HG03039 (cell line): Measurements from ENCODE around the gene CBX1.
"Not testable (repeated sequence)": the region's sequence is repeated elsewhere in the genome, so short reads cannot be mapped to it uniquely, and the experiment has no call there.

Experiments
- ATAC-seq: cut with Tn5 transposase; IDR thresholded peaks from one replicate; pipeline ENCODE4 v1.9.1; 2021; ENCODE audit warnings: mild to moderate bottlenecking, moderate library complexity; ENCODE audit not compliant: unreplicated experiment

Gene CBX1

DNA sequence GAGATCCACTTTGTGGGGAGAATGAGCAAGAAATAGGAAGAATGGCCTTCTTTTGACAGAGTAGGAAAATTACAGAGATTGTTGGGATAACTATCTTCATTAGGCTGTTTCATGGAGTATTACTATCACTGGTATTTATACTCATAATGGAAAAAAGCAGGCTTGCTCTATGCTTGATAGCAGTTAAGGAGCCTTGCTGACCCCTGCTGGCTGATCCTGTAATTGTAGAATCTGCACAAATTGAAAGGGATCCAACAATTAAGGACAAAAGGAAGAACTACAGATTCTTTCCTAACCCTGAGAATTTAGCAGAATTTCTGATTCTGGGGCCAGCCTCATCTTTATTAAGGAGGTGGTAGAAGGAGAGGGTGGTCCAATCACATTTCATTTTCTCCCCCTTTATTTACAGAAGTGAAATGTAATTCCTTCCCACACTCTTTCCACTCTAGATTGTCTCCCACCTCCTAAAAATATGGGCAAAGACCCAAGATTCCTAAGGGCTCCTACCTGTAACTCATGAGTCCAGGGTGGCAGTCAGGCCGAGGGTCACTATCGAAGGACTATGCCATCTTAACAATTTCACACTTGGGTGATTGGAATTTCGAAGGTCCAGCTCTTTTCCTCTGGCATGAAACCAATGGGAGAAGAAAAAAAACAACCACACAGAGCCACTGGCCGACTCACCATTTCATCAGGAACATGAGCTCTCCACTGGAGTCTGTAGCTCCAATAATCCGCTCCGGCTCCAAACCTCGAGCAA, 26.8 kb downstream of the CBX1 start:
- ATAC-seq, result no peak

- not testable (repeated sequence) for ATAC-seq
Measured at GRCh38 chr17:48073566-48074094, 27.6 kb downstream of the CBX1 start.

GRCh38 chr17:48072811-48073210, 28.5 kb downstream of the CBX1 start:
- not testable (repeated sequence) for ATAC-seq

DNA sequence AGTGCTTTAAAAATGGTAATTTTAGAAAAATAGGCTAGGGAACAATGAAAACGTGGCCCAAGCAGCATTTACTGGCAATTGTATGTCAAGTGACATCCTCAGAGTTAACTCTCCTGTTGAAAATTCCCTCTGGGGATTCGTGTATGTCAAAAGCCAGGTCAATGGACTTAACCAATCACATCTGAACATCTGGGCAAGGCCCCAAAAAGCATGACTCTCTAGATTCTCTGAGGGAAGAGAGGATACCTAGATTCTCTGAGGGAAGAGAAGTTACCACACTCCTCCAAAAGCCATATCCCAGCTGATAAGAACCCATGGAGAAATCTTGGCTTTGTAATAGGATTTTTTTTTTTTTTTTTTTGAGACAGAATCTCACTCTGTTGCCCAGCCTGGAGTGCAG, 29.6 kb downstream of the CBX1 start:
- no peak for ATAC-seq

GRCh38 chr17:48070195-48070594, 31.1 kb downstream of the CBX1 start:
- ATAC-seq, result no peak

GRCh38 chr17:48068491-48068961, 32.8 kb downstream of the CBX1 start:
- no peak for ATAC-seq

DNA sequence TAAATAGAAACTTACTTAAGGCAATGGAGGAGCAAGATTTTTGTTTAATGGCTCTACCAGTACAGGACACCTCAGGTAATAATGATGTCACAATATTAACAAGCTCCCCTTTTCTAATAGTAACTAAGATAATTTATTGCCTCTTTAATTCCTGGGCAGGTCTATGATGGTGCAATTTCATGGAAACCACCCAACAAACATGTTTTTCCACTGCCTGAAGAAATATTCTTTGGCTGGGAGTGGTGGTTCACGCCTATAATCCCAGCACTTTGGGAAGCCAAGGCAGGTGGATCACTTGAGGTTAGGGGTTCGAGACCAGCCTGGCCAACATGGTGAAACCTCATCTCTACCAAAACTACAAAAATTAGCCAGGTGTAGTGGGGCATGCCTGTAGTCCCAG, 33.5 kb downstream of the CBX1 start:
- not testable (repeated sequence) for ATAC-seq

DNA sequence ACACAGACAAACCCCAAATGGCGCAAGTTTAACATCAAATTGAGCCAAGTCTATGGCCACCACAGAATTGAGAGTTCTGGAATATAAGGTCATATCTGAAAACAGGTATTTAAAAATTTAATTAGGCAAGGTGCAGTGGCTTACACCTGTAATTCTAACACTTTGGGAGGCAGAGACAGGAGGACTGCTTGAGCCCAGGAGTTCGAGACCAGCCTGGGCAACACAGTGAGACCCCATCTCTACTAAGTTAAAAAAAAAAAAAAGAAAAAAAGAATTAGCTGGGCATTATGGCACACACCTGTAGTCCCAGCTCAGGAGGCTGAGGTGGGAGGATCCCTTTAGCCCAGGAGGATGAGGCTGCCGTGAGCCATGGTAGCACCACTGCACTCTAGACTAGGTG, 34.0 kb downstream of the CBX1 start:
- no peak for ATAC-seq

- no peak for ATAC-seq
Measured at GRCh38 chr17:48066656-48067055, 34.6 kb downstream of the CBX1 start.

GRCh38 chr17:48066192-48066591, 35.1 kb downstream of the CBX1 start:
- no peak for ATAC-seq

DNA sequence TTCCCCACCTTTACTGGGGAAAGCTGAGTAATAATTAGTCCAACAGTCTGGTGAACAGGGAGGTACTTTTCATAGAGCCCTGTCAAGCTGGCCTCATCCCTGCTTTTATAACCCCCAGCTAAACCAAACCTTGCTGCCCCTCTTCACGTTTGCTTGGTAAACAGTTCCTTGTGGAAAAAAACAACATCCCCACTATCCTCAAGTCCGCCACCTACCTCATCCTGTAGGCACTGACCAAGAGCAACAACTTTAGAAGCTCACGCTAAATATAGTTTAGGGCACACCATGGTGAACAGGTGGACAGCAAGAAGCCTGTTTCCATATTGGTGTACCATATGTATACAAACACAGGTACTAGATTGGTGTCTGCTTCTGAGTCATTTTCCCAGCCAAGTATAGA, 36.6 kb downstream of the CBX1 start:
- no peak for ATAC-seq

DNA sequence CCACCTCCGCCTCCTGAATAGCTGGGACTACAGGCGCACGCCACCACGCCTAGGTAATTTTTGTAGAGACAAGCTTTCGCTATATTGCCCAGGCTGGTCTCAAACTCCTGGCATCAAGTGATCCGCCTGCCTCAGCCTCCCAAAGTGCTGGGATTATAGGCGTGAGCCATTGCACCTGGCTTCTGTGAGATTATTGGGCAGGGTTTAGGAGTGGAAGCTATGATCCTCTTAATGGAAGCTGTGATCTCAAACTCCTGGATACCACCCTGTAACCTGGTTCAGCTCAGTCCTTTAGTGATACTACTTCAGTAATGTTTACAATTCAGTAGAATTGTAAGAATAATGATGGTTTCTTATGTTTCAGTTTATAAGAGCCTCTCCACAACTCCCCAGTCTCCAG, 39.0 kb downstream of the CBX1 start:
- ATAC-seq, result no peak

GRCh38 chr17:48060249-48060648, 41.0 kb downstream of the CBX1 start:
- no peak for ATAC-seq

DNA sequence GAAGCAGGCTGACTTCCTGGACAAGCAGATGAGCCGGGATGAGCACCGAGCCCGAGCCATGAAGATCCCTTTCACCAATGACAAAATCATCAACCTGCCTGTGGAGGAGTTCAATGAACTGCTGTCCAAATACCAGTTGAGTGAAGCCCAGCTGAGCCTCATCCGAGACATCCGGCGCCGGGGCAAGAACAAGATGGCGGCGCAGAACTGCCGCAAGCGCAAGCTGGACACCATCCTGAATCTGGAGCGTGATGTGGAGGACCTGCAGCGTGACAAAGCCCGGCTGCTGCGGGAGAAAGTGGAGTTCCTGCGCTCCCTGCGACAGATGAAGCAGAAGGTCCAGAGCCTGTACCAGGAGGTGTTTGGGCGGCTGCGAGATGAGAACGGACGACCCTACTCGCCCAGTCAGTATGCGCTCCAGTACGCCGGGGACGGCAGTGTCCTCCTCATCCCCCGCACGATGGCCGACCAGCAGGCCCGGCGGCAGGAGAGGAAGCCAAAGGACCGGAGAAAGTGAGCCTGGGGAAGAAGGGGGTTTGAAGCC, 42.1 kb downstream of the CBX1 start:
- ATAC-seq, result no peak

DNA sequence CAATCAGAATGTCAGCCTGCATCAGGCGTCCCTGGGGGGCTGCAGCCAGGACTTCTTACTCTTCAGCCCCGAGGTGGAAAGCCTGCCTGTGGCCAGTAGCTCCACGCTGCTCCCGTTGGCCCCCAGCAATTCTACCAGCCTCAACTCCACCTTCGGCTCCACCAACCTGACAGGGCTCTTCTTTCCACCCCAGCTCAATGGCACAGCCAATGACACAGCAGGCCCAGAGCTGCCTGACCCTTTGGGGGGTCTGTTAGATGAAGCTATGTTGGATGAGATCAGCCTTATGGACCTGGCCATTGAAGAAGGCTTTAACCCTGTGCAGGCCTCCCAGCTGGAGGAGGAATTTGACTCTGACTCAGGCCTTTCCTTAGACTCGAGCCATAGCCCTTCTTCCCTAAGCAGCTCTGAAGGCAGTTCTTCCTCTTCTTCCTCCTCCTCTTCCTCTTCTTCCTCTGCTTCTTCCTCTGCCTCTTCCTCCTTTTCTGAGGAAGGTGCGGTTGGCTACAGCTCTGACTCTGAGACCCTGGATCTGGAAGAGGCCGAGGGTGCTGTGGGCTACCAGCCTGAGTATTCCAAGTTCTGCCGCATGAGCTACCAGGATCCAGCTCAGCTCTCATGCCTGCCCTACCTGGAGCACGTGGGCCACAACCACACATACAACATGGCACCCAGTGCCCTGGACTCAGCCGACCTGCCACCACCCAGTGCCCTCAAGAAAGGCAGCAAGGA, 42.7 kb downstream of the CBX1 start:
- ATAC-seq, result no peak

DNA sequence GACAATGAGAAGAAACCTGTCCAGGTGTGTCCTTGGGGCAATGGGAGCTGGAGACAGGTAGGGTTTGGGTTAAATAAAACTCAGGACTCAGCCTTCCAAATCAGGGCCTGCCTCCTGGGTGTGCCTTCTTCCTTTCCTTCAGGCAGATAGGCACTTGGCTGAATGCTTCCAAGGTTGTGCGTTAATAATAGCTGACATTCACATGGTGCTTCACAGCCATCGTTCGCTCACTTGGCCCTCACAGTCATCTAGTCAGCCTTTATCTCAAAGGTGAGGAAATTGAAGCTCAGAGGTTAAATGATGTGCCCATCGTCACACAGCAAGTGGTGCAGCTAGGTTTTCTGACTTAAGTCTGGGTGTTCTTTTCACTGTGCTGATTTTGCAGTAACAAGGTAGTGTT, 43.7 kb downstream of the CBX1 start:
- ATAC-seq, result no peak

DNA sequence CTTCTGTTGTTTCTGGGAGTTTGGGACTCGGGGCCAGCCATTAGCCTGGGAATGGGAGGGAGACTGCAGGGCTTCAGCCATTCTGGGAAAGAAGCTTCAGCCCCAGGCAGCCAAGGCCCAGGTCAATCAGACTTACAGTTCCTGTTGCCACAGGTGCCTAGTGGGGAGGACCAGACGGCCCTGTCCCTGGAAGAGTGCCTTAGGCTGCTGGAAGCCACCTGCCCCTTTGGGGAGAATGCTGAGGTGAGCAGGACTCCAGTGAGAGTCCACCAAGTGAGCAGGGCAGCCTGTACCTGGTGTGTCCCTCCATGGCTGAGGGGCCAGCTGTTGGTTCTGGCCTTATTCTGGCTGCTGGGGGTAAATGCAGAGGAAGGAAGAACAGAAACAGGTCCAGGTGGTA, 44.4 kb downstream of the CBX1 start:
- no peak for ATAC-seq

DNA sequence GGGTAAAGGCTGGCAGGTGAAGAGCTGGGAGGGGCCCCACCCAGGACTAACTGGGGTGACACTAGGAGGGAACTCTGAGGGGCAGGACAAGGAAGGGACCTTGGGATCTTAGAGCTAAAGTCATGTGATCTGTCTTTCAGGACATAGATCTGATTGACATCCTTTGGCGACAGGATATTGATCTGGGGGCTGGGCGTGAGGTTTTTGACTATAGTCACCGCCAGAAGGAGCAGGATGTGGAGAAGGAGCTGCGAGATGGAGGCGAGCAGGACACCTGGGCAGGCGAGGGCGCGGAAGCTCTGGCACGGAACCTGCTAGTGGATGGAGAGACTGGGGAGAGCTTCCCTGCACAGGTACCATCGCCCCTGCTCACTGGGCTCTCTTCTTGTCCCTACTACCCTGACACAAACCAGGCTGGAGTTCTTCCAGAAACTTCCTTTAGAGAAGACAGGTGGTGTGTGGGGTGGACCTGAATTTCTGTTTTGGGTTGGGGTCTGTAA, 45.0 kb downstream of the CBX1 start:
- ATAC-seq, result no peak

GRCh38 chr17:48055531-48056245, 45.6 kb downstream of the CBX1 start:
- ATAC-seq, result no peak

DNA sequence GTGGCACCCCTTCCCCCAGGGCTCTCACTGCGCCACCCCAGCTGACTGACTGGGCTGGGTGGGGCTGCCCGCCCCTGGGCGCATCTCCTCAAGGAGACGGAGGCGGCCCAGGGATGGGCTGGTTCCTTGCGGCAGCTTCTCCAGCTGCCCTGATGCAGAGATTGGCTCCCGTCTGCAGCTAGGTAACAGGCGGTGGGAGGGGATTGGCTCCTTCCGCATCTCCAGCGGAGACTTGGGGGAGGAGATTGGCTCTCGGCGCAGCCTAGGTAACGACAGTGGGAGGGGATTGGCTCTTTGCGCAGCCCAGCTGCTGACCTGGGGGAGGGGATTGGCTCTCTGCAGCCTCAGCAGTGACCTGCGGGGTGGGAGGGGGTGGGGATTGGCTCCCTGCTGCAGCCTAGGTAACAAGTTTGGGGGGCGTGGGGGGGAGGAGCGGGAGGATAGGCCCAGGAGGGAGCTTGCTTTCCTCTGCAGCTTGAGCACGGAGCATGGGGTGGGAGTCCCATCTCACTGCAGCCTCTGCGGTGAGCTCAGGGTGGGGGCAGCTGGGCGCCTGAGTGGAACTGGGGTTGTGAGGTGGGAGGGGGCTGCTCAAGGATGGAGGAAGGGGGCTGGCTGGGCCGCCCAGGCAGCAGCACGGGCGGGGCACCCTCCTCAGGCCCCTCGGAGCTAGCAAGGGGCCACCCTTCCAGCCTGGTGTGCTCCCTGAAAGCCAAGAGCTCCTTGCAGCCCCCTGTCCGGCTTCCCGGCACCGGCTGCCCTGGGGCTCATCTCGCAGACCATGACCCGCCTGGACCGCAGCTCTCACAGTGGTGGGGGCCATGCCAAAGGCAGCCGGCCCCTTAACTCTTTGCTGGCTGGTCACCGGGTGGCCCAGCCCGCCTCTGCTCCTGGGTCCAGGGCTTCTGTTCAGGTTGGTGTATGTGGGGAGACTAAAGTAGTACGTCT, 46.8 kb downstream of the CBX1 start:
- ATAC-seq, result no peak
